ENCODE results near the gene DDAH2.
A peak's percentile ranks its signal among the peaks of the same experiment; 100 is the strongest.

DDAH2 gene

GRCh38 chr6:31697555-31697954 lies 31.5 kb downstream of the DDAH2 start:
- Histone ChIP-seq H3K4me1 (ENCODE audit: control insufficient read depth, insufficient read depth, low read length) (no peaks in the 10 kb centered on the region), H3K9me3 (ENCODE audit: control insufficient read depth, insufficient read depth, low read depth, low read length) (no peaks in the 10 kb centered on the region), H3K4me3 (ENCODE audit: low read depth, low read length) (no peak overlapping the region), H3K27ac (ENCODE audit: extremely low read depth, low read depth, low read length) (no peak overlapping the region), H3K36me3 (ENCODE audit: control insufficient read depth in 2 of 2, insufficient read depth in 1 of 2, low read length in 2 of 2) (peaks cover 4 to 42% of the 10 kb centered on the region in 2 experiments; a peak in 2 of 3 replicates)
- POLR2A ChIA-PET, result interaction anchor here (0.5 kb wide), 1 partner anchor 138 kb away, joined by 4 read pairs; no protein-coding TSS in a partner anchor
- CTCF ChIA-PET, result interaction anchor here (0.7 to 1.0 kb wide), 2 partner anchors 8 to 151 kb away, joined by 3 to 4 read pairs; partner anchors contain the start of gene ATP6V1G2
- TF ChIP-seq ZNF366 (tag by site-specific recombination; conservative IDR thresholded peaks at IDR 0.05) (peak; percentile 33), PRDM1 (tag by site-specific recombination; IDR thresholded peaks at IDR 0.05) (peak; percentile 100), ZNF600 (tag by site-specific recombination; IDR thresholded peaks at IDR 0.05) (peak; percentile 64; the same call in 1 of the 2 replicates), ZBTB17 (tag by site-specific recombination; IDR thresholded peaks at IDR 0.05) (peak; percentile 58; the same call in 1 of the 2 replicates), ZFP69B (tag by site-specific recombination; IDR thresholded peaks at IDR 0.05) (no peak), ZNF302 (tag by site-specific recombination; IDR thresholded peaks at IDR 0.05; ENCODE audit: low read depth) (no peak), SP7 (tag by site-specific recombination; IDR thresholded peaks at IDR 0.05) (0 out of 2 replicates have a peak, but pooled peaks have one; percentile 20)

GRCh38 chr6:31693535-31693934 lies 35.6 kb downstream of the DDAH2 start:
- Histone ChIP-seq H3K9me3 (ENCODE audit: control insufficient read depth, insufficient read depth, low read depth, low read length) (no peaks in the 10 kb centered on the region), H3K4me1 (ENCODE audit: control insufficient read depth, insufficient read depth, low read length) (no peaks in the 10 kb centered on the region), H3K36me3 (ENCODE audit: control insufficient read depth in 2 of 2, insufficient read depth in 1 of 2, low read length in 2 of 2) (peaks cover 4 to 66% of the 10 kb centered on the region in 2 experiments; a peak in 2 of 3 replicates), H3K27ac (ENCODE audit: extremely low read depth, low read depth, low read length) (no peak overlapping the region), H3K4me3 (ENCODE audit: low read depth, low read length) (no peak overlapping the region)
- ChIA-PET CTCF (interaction anchor here (0.8 to 1.0 kb wide), 2 partner anchors 9 to 98 kb away, joined by 3 read pairs; no protein-coding TSS in a partner anchor), POLR2A (interaction anchor here (0.5 to 4.0 kb wide), 7 partner anchors 10 to 169 kb away, joined by 3 to 30 read pairs (median 4); partner anchors contain the start of genes ABHD16A, LY6G5C and NEU1)
- TF ChIP-seq KLF1 (tag by site-specific recombination; IDR thresholded peaks at IDR 0.05) (no peak), ZNF704 (tag by site-specific recombination; IDR thresholded peaks at IDR 0.05) (no peak), CTCF (tag by site-specific recombination; IDR thresholded peaks at IDR 0.05) (no peak), ZNF155 (tag by site-specific recombination; IDR thresholded peaks at IDR 0.05) (no peak), ZNF555 (tag by site-specific recombination; conservative IDR thresholded peaks at IDR 0.05) (no peak), ZSCAN23 (tag by site-specific recombination; IDR thresholded peaks at IDR 0.05) (no peak), ZBTB10 (tag by site-specific recombination; IDR thresholded peaks at IDR 0.05) (no peak), ZNF114 (tag by site-specific recombination; IDR thresholded peaks at IDR 0.05) (no peak), GLI4 (tag by site-specific recombination; IDR thresholded peaks at IDR 0.05) (no peak), ZNF292 (tag by site-specific recombination; IDR thresholded peaks at IDR 0.05; ENCODE audit: borderline replicate concordance, low read depth) (no peak), GFI1B (tag by site-specific recombination; IDR thresholded peaks at IDR 0.05) (no peak), ZSCAN30 (tag by site-specific recombination; IDR thresholded peaks at IDR 0.05) (no peak), KLF17 (tag by site-specific recombination; IDR thresholded peaks at IDR 0.05) (no peak), ZNF549 (tag by site-specific recombination; IDR thresholded peaks at IDR 0.05) (no peak), TCF7L2 (IDR thresholded peaks at IDR 0.05; ENCODE audit: borderline replicate concordance, low read depth, low read length) (no peak), REST (tag by site-specific recombination; IDR thresholded peaks at IDR 0.05) (no peak), ZNF366 (tag by site-specific recombination; conservative IDR thresholded peaks at IDR 0.05) (no peak), ZNF184 (tag by site-specific recombination; IDR thresholded peaks at IDR 0.05) (no peak)

Data from HEK293 (cell line).